ENCODE data around the gene MICAL1.

MICAL1 gene

DNA sequence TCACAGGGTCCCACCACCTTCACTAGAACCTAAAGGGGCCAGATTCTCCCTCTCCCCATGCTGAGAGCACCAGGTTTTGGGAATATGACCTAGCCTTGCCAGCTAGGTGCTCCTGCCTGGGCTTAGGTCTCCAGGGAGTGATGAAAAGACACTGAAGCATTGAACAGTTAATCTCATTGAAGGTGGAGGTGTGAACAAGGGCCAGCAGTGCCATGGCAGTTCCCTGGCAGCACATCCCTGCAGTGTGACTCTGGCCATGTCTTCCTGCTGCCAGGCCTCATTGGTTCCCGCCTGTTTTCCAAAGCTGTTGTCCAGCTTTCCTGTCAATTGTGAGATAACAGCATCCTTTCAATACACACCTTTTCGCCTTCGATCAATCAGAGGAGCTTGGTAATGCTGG lies 26.1 kb downstream of the MICAL1 start:
- TF ChIP-seq KLF8 (tag by site-specific recombination; IDR thresholded peaks at IDR 0.05) (peak; percentile 6; the same call in 1 of the 2 replicates), GLIS1 (tag by site-specific recombination; IDR thresholded peaks at IDR 0.05) (no peak), ZNF184 (tag by site-specific recombination; IDR thresholded peaks at IDR 0.05) (no peak), ZBTB48 (tag by site-specific recombination; IDR thresholded peaks at IDR 0.05) (0 out of 2 replicates have a peak, but pooled peaks have one; percentile 23), ZXDB (tag by site-specific recombination; IDR thresholded peaks at IDR 0.05) (no peak)
- TF ChIP-seq, protein P1, sequence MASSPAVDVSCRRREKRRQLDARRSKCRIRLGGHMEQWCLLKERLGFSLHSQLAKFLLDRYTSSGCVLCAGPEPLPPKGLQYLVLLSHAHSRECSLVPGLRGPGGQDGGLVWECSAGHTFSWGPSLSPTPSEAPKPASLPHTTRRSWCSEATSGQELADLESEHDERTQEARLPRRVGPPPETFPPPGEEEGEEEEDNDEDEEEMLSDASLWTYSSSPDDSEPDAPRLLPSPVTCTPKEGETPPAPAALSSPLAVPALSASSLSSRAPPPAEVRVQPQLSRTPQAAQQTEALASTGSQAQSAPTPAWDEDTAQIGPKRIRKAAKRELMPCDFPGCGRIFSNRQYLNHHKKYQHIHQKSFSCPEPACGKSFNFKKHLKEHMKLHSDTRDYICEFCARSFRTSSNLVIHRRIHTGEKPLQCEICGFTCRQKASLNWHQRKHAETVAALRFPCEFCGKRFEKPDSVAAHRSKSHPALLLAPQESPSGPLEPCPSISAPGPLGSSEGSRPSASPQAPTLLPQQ (tag by site-specific recombination; IDR thresholded peaks at IDR 0.05) = 0 out of 2 replicates have a peak, but pooled peaks have one; percentile 10
- TF ChIP-seq, protein P2, sequence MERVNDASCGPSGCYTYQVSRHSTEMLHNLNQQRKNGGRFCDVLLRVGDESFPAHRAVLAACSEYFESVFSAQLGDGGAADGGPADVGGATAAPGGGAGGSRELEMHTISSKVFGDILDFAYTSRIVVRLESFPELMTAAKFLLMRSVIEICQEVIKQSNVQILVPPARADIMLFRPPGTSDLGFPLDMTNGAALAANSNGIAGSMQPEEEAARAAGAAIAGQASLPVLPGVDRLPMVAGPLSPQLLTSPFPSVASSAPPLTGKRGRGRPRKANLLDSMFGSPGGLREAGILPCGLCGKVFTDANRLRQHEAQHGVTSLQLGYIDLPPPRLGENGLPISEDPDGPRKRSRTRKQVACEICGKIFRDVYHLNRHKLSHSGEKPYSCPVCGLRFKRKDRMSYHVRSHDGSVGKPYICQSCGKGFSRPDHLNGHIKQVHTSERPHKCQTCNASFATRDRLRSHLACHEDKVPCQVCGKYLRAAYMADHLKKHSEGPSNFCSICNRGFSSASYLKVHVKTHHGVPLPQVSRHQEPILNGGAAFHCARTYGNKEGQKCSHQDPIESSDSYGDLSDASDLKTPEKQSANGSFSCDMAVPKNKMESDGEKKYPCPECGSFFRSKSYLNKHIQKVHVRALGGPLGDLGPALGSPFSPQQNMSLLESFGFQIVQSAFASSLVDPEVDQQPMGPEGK (tag by site-specific recombination; IDR thresholded peaks at IDR 0.05) = 0 out of 2 replicates have a peak, but pooled peaks have one; percentile 12
- TF ChIP-seq, protein P3, sequence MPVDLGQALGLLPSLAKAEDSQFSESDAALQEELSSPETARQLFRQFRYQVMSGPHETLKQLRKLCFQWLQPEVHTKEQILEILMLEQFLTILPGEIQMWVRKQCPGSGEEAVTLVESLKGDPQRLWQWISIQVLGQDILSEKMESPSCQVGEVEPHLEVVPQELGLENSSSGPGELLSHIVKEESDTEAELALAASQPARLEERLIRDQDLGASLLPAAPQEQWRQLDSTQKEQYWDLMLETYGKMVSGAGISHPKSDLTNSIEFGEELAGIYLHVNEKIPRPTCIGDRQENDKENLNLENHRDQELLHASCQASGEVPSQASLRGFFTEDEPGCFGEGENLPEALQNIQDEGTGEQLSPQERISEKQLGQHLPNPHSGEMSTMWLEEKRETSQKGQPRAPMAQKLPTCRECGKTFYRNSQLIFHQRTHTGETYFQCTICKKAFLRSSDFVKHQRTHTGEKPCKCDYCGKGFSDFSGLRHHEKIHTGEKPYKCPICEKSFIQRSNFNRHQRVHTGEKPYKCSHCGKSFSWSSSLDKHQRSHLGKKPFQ (tag by site-specific recombination; IDR thresholded peaks at IDR 0.05) = peak; percentile 80
- H3K9me3 ChIP-seq (ENCODE audit: control insufficient read depth, insufficient read depth, low read depth, low read length) = no peaks in the 10 kb centered on the region
- H3K36me3 ChIP-seq (ENCODE audit: control insufficient read depth in 2 of 2, insufficient read depth in 1 of 2, low read length in 2 of 2) = no peaks in the 10 kb centered on the region
- no peak overlapping the region for H3K27ac ChIP-seq (ENCODE audit: extremely low read depth, low read depth, low read length)
- peaks cover 7% of the 10 kb centered on the region; the same call in 1 of the 2 replicates for H3K4me1 ChIP-seq (ENCODE audit: control insufficient read depth, insufficient read depth, low read length)
- H3K4me3 ChIP-seq (ENCODE audit: low read depth, low read length) = no peak overlapping the region
- POLR2A ChIA-PET = no interaction called here
- CTCF ChIA-PET = interaction anchor here (0.6 to 2.1 kb wide), 5 partner anchors 12 to 435 kb away, joined by 3 to 5 read pairs (median 3); no protein-coding TSS in a partner anchor

DNA sequence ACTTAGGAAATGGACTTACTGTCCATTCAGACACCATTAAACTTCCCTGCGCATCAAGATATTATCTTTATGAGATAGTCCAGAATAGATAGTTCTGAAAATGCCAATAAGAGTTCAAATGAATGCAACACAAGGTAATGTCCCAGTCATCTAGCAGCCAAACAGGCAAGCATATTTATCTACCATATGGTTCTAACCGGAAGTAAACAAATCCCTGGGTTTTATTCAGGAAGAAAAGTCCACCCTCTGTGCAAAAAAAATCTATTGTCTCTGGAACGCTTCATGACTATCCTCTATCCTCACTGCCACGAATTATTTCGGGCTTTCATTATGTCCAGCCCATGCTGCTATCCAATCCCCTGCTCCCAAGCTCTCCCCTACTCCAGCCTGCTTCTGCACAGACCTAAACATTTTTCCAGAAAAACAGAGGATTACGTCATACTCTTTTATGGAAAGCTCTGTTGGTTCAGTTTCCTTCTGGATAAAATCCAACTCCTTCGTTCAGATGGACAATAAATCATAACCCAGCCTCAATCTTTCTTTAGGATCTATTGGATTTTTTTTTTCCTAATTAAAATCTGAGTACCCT lies 26.6 kb downstream of the MICAL1 start:
- ChIA-PET CTCF (interaction anchor here (0.6 to 2.1 kb wide), 6 partner anchors 13 to 891 kb away, joined by 3 to 5 read pairs (median 3); no protein-coding TSS in a partner anchor), POLR2A (interaction anchor here (0.7 kb wide), 1 partner anchor 10 kb away, joined by 3 read pairs; no protein-coding TSS in a partner anchor)
- H3K36me3 ChIP-seq (ENCODE audit: control insufficient read depth in 2 of 2, insufficient read depth in 1 of 2, low read length in 2 of 2) = no peaks in the 10 kb centered on the region
- no peak overlapping the region for H3K4me3 ChIP-seq (ENCODE audit: low read depth, low read length)
- peaks cover 7% of the 10 kb centered on the region; the same call in 1 of the 2 replicates for H3K4me1 ChIP-seq (ENCODE audit: control insufficient read depth, insufficient read depth, low read length)
- no peak overlapping the region for H3K27ac ChIP-seq (ENCODE audit: extremely low read depth, low read depth, low read length)
- no peaks in the 10 kb centered on the region for H3K9me3 ChIP-seq (ENCODE audit: control insufficient read depth, insufficient read depth, low read depth, low read length)
- TF ChIP-seq ZNF335 (tag by site-specific recombination; conservative IDR thresholded peaks at IDR 0.05) (peak; percentile 33; the same call in 1 of the 2 replicates), ZSCAN16 (tag by site-specific recombination; IDR thresholded peaks at IDR 0.05) (no peak), ZNF610 (tag by site-specific recombination; IDR thresholded peaks at IDR 0.05; ENCODE audit: borderline replicate concordance) (no peak), ZNF660 (tag by site-specific recombination; IDR thresholded peaks at IDR 0.05) (0 out of 2 replicates have a peak, but pooled peaks have one; percentile 37), ZBTB17 (tag by site-specific recombination; IDR thresholded peaks at IDR 0.05) (peak; percentile 84), ZNF629 (tag by site-specific recombination; IDR thresholded peaks at IDR 0.05) (peak; percentile 87), ZEB2 (tag by site-specific recombination; IDR thresholded peaks at IDR 0.05) (peak; percentile 62; the same call in 1 of the 2 replicates), YY2 (tag by site-specific recombination; IDR thresholded peaks at IDR 0.05) (no peak), TRIM28 (IDR thresholded peaks at IDR 0.05; ENCODE audit: borderline replicate concordance, low read length) (peak; percentile 49; the same call in 1 of the 2 replicates), ZBTB21 (tag by site-specific recombination; IDR thresholded peaks at IDR 0.05) (peak; percentile 68), ZNF529 (tag by site-specific recombination; IDR thresholded peaks at IDR 0.05; ENCODE audit: insufficient replicate concordance) (no peak), ZNF24 (tag by site-specific recombination; IDR thresholded peaks at IDR 0.05) (peak; percentile 69)
- TF ChIP-seq, protein P4, sequence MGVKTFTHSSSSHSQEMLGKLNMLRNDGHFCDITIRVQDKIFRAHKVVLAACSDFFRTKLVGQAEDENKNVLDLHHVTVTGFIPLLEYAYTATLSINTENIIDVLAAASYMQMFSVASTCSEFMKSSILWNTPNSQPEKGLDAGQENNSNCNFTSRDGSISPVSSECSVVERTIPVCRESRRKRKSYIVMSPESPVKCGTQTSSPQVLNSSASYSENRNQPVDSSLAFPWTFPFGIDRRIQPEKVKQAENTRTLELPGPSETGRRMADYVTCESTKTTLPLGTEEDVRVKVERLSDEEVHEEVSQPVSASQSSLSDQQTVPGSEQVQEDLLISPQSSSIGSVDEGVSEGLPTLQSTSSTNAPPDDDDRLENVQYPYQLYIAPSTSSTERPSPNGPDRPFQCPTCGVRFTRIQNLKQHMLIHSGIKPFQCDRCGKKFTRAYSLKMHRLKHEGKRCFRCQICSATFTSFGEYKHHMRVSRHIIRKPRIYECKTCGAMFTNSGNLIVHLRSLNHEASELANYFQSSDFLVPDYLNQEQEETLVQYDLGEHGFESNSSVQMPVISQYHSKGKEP (tag by site-specific recombination; IDR thresholded peaks at IDR 0.05) = 0 out of 2 replicates have a peak, but pooled peaks have one; percentile 10
- TF ChIP-seq, protein P5, sequence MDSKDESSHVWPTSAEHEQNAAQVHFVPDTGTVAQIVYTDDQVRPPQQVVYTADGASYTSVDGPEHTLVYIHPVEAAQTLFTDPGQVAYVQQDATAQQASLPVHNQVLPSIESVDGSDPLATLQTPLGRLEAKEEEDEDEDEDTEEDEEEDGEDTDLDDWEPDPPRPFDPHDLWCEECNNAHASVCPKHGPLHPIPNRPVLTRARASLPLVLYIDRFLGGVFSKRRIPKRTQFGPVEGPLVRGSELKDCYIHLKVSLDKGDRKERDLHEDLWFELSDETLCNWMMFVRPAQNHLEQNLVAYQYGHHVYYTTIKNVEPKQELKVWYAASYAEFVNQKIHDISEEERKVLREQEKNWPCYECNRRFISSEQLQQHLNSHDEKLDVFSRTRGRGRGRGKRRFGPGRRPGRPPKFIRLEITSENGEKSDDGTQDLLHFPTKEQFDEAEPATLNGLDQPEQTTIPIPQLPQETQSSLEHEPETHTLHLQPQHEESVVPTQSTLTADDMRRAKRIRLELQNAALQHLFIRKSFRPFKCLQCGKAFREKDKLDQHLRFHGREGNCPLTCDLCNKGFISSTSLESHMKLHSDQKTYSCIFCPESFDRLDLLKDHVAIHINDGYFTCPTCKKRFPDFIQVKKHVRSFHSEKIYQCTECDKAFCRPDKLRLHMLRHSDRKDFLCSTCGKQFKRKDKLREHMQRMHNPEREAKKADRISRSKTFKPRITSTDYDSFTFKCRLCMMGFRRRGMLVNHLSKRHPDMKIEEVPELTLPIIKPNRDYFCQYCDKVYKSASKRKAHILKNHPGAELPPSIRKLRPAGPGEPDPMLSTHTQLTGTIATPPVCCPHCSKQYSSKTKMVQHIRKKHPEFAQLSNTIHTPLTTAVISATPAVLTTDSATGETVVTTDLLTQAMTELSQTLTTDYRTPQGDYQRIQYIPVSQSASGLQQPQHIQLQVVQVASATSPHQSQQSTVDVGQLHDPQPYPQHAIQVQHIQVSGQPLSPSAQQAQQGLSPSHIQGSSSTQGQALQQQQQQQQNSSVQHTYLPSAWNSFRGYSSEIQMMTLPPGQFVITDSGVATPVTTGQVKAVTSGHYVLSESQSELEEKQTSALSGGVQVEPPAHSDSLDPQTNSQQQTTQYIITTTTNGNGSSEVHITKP (tag by site-specific recombination; IDR thresholded peaks at IDR 0.05) = peak; percentile 76
